ENCODE measurements around the gene USP4.

DNA sequence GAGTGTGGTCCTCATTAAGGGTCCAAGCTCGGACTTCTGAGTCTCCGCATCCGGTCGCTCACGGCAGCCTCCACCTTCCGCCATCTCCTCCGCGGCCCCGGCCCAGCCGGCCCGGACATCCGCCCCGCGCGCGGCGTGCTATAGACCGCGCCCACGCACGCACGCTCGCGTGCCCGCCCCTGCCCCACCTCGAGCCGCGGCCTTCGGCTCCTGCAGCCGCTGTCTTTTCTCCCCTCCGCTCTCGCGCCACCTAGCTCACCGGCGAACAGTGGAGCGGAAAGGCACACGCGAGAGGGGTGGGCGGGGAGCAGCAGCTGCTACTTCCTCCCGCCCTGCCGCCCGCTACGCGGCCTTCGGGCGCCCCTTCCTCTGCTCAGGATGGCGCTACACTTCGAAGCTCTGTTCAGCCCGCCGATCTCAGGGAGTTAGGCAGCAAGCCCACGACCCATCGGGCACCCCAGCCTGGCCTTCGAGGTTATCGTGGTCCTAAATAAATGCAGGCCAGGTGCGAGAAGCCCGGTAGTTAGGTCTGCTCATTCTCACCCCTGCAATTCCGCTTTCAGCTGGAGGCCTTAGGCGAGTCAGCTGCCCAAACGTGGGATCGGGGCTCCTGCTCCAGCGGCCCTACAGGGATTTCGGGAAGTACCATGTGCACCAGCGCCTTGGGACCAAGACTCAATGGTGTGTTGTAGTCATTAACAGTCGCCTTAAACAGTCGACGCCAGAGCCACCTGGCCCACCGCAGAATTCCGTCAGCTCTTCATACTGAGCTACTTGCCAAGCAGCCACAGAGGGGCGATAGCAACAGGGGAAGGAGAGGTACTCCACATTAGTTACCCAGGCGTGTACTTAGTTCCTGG lies at the start of gene USP4:
- TF ChIP-seq, protein P1, sequence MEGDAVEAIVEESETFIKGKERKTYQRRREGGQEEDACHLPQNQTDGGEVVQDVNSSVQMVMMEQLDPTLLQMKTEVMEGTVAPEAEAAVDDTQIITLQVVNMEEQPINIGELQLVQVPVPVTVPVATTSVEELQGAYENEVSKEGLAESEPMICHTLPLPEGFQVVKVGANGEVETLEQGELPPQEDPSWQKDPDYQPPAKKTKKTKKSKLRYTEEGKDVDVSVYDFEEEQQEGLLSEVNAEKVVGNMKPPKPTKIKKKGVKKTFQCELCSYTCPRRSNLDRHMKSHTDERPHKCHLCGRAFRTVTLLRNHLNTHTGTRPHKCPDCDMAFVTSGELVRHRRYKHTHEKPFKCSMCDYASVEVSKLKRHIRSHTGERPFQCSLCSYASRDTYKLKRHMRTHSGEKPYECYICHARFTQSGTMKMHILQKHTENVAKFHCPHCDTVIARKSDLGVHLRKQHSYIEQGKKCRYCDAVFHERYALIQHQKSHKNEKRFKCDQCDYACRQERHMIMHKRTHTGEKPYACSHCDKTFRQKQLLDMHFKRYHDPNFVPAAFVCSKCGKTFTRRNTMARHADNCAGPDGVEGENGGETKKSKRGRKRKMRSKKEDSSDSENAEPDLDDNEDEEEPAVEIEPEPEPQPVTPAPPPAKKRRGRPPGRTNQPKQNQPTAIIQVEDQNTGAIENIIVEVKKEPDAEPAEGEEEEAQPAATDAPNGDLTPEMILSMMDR (IDR thresholded peaks at IDR 0.05) = peak in 5 of 6 experiments; percentile 36 to 83 (median 47)
- TF ChIP-seq POLR2A (IDR thresholded peaks at IDR 0.05) = peak in 2 of 4 donors; percentile 74 to 86

Measured in esophagus squamous epithelium (tissue), 4 donors.